Measurements from ENCODE around the gene SP140. TPM values are rescaled to one million over a fixed set of nuclear protein-coding genes. Genes with fewer than 3 reads are reported as not detected.
A peak's percentile ranks its signal among the peaks of the same experiment; 100 is the strongest.
"Not testable (repeated sequence)": the region's sequence is repeated elsewhere in the genome, so short reads cannot be mapped to it uniquely, and the experiment has no call there.

The SP140 gene
- total and polyA plus RNA-seq, 2 experiments from 2014 or later = 0.24 to 0.70 TPM

DNA sequence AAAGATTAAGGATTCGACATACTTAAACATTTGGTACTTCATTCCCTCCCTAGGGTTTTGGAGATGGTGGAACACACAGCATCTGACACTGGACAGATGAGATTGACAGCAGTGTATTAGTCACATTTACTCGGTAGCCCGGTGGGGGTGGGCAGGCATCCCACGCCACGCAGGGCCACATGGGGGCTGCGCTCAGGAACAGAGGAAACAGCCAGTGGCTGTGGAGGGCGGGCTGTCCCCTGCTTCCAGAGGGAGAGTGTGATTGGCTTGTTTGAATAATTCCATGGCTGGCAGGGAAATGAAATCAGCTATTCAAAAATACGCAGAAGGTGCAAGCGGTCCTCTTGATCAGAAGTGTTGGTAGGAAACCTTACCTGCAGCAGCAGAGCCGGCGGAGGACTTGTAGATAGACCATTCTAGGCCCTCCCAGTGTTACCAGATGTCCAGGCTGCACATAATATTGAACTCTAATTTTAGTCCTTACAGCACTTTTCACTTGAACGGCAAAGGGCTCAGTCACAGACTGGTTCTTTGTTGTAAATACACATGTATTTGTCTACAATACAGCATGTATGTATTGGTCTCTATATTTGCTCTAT is 83.0 kb downstream of the SP140 start (continued):
- TF ChIP-seq ZNF331 (CRISPR knock-in tag; IDR thresholded peaks at IDR 0.05; ENCODE audit: low read depth) (no peak), CREB1 (CRISPR knock-in tag; IDR thresholded peaks at IDR 0.05; ENCODE audit: low read depth) (no peak)

GRCh38 chr2:230310792-230311191 is 85.3 kb downstream of the SP140 start:
- H3K36me3 Mint-ChIP-seq (ENCODE audit: low read depth); H3K4me1 ChIP-seq (ENCODE audit: insufficient read depth); H3K27ac ChIP-seq (ENCODE audit: low read depth); H2AFZ ChIP-seq; H3K4me2 ChIP-seq; H3F3A ChIP-seq (replicated peaks; ENCODE audit: low read depth); H3K4me1 Mint-ChIP-seq; H3K27me3 Mint-ChIP-seq (ENCODE audit: insufficient read depth, low read depth, poor library complexity); DNase-seq (ENCODE audit: low spot score); H3K36me3 ChIP-seq (ENCODE audit: insufficient read depth); H3K79me2 ChIP-seq (replicated peaks; ENCODE audit: insufficient read depth); H3K4me3 Mint-ChIP-seq; H3K9me3 Mint-ChIP-seq; H3K27ac Mint-ChIP-seq; H3K27me3 ChIP-seq (ENCODE audit: insufficient read depth); H4K20me1 ChIP-seq (replicated peaks; ENCODE audit: insufficient read depth); ATAC-seq; H3K4me3 ChIP-seq: not testable (repeated sequence)
- peaks cover 11% of the 10 kb centered on the region; the same call in 1 of the 2 replicates for H3K9me2 ChIP-seq (ENCODE audit: insufficient read depth)

DNA sequence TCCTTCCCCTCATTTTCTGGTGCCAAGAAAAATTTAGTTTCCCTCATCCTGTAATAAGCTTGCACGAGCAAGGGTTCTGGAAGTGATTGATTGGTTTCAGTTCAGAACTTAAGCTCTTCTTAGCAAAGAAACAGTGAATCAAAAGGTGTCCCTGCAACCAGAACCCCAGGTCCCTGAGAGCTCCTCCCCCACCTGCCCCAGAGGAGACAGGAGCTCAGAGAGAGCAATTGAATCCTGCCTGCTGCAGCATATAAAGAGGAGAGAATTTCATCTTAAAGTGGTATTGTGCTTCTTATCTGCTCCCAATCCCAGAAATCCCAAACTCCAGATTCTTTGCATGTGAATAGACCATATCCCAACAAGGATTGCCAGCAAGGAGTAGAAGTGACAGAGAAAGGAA is 86.1 kb downstream of the SP140 start:
- not testable (repeated sequence) for H3K36me3 Mint-ChIP-seq (ENCODE audit: low read depth); H3K4me1 ChIP-seq (ENCODE audit: insufficient read depth); DNase-seq (ENCODE audit: low spot score); H3K79me2 ChIP-seq (replicated peaks; ENCODE audit: insufficient read depth); H3K4me3 ChIP-seq; H3F3A ChIP-seq (replicated peaks; ENCODE audit: low read depth); H3K4me2 ChIP-seq; H3K27me3 ChIP-seq (ENCODE audit: insufficient read depth); H3K27me3 Mint-ChIP-seq (ENCODE audit: insufficient read depth, low read depth, poor library complexity); H3K36me3 ChIP-seq (ENCODE audit: insufficient read depth); H3K4me1 Mint-ChIP-seq; H3K27ac ChIP-seq (ENCODE audit: low read depth); H3K4me3 Mint-ChIP-seq; H3K9me3 Mint-ChIP-seq; H4K20me1 ChIP-seq (replicated peaks; ENCODE audit: insufficient read depth); H2AFZ ChIP-seq
- ATAC-seq = peak; percentile 54
- peak overlapping the region; percentile 73; the same call in 1 of the 2 replicates for H3K27ac Mint-ChIP-seq
- peaks cover 11% of the 10 kb centered on the region; the same call in 1 of the 2 replicates for H3K9me2 ChIP-seq (ENCODE audit: insufficient read depth)

- Histone ChIP-seq H3K27ac (ENCODE audit: low read depth) (no peak overlapping the region), H2AFZ (no peak overlapping the region), H3K9me2 (ENCODE audit: insufficient read depth) (peaks cover 11% of the 10 kb centered on the region; the same call in 1 of the 2 replicates), H3K4me1 (ENCODE audit: insufficient read depth) (peaks cover 6% of the 10 kb centered on the region; the same call in 1 of the 2 replicates), H3K79me2 (replicated peaks; ENCODE audit: insufficient read depth) (no peaks in the 10 kb centered on the region), H3K27me3 (ENCODE audit: insufficient read depth) (no peaks in the 10 kb centered on the region), H3K4me2 (no peak overlapping the region), H4K20me1 (replicated peaks; ENCODE audit: insufficient read depth) (no peaks in the 10 kb centered on the region), H3K4me3 (no peak overlapping the region), H3F3A (replicated peaks; ENCODE audit: low read depth) (no peaks in the 10 kb centered on the region), H3K36me3 (ENCODE audit: insufficient read depth) (no peaks in the 10 kb centered on the region)
- Mint-ChIP-seq H3K4me3 (no peak overlapping the region), H3K36me3 (ENCODE audit: low read depth) (no peaks in the 10 kb centered on the region), H3K27ac (no peak overlapping the region), H3K27me3 (ENCODE audit: insufficient read depth, low read depth, poor library complexity) (peaks cover 7% of the 10 kb centered on the region), H3K9me3 (no peaks in the 10 kb centered on the region), H3K4me1 (peaks cover 7% of the 10 kb centered on the region)
- ATAC-seq (no peak), DNase-seq (ENCODE audit: low spot score) (no peak)
- TF ChIP-seq JUNB (IDR thresholded peaks at IDR 0.05; ENCODE audit: unreplicated experiment) = no peak
- no peak for TF ChIP-seq NANOG (IDR thresholded peaks at IDR 0.05; ENCODE audit: borderline replicate concordance)
- TF ChIP-seq, protein P1, sequence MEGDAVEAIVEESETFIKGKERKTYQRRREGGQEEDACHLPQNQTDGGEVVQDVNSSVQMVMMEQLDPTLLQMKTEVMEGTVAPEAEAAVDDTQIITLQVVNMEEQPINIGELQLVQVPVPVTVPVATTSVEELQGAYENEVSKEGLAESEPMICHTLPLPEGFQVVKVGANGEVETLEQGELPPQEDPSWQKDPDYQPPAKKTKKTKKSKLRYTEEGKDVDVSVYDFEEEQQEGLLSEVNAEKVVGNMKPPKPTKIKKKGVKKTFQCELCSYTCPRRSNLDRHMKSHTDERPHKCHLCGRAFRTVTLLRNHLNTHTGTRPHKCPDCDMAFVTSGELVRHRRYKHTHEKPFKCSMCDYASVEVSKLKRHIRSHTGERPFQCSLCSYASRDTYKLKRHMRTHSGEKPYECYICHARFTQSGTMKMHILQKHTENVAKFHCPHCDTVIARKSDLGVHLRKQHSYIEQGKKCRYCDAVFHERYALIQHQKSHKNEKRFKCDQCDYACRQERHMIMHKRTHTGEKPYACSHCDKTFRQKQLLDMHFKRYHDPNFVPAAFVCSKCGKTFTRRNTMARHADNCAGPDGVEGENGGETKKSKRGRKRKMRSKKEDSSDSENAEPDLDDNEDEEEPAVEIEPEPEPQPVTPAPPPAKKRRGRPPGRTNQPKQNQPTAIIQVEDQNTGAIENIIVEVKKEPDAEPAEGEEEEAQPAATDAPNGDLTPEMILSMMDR (conservative IDR thresholded peaks at IDR 0.05; ENCODE audit: low read depth in 2 of 2) = no peak
- no peak for TF ChIP-seq REST (IDR thresholded peaks at IDR 0.05; ENCODE audit: unreplicated experiment)
- no peak for TF ChIP-seq EZH2phosphoT487 (IDR thresholded peaks at IDR 0.05; ENCODE audit: unreplicated experiment)
- no peak for TF ChIP-seq STAT1 (IDR thresholded peaks at IDR 0.05; ENCODE audit: unreplicated experiment)
- TF ChIP-seq EZH2 (IDR thresholded peaks at IDR 0.05; ENCODE audit: low read depth, unreplicated experiment) = no peak
- no peak for TF ChIP-seq ZNF114 (CRISPR knock-in tag; IDR thresholded peaks at IDR 0.05)
- no peak for TF ChIP-seq POLR2AphosphoS5 (IDR thresholded peaks at IDR 0.05; ENCODE audit: low read depth)
- TF ChIP-seq, protein P2, sequence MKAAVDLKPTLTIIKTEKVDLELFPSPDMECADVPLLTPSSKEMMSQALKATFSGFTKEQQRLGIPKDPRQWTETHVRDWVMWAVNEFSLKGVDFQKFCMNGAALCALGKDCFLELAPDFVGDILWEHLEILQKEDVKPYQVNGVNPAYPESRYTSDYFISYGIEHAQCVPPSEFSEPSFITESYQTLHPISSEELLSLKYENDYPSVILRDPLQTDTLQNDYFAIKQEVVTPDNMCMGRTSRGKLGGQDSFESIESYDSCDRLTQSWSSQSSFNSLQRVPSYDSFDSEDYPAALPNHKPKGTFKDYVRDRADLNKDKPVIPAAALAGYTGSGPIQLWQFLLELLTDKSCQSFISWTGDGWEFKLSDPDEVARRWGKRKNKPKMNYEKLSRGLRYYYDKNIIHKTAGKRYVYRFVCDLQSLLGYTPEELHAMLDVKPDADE (IDR thresholded peaks at IDR 0.05) = no peak
Measured at GRCh38 chr2:230312638-230313037, 87.1 kb downstream of the SP140 start.

All from GM23338 (cell line).